HCT116 (cell line): ENCODE data around the gene RRAGB. TPM values are rescaled to one million over a fixed set of nuclear protein-coding genes. Genes with fewer than 3 reads are reported as not detected.

Experiments
- ATAC-seq: fragments of 200-7000 bp; cut with Tn5 transposase; 2 replicates; pipeline ENCODE4 v1.9.1; 2020; ENCODE audit warnings: mild to moderate bottlenecking, moderate library complexity
- BruUV-seq: library from RNA; stranded (reverse); fragments of 400-500 nt; replicated peaks from 2 replicates; lab custom pipeline; 2021; lab: Mats Ljungman, UMichigan
- CTCF ChIA-PET: fragments of 300-600 bp; sonication (Branson Sonifier 250); formaldehyde crosslinking; loops from one replicate; lab custom pipeline; 2021; ENCODE audit warnings: antibody characterized with exemption; lab: Charles Lee
- POLR2A ChIA-PET: fragments of 300-600, 350-600 bp; sonication (Branson Sonifier 250); formaldehyde crosslinking; loops from one replicate; lab custom pipeline; 2021; ENCODE audit warnings: antibody characterized with exemption; lab: Charles Lee
- RAD21 ChIA-PET, 2 experiments: fragments of 300-600 bp; sonication (Branson Sonifier 250); formaldehyde crosslinking; loops; one replicate each; lab custom pipeline; 2023; ENCODE audit warnings: low total read pairs in 2 of 2; ENCODE audit not compliant: uncharacterized antibody in 2 of 2, unreplicated experiment in 2 of 2, low non-redundant PET in 1 of 2; lab: Charles Lee
- DNase-seq: peaks from one replicate; pipeline ENCODE4 v3.0.0-alpha.2; 2010; ENCODE audit warnings: low read depth, low spot score
- H2AFZ ChIP-seq: fragments of 200-600 bp; shearing (Covaris generic), sonication (generic); 2 replicates; pipeline ENCODE4 v1.6.1; 2017; ENCODE audit warnings: low read depth, mixed run types, mixed read lengths, antibody characterized with exemption, low read length; ENCODE audit not compliant: poor library complexity, severe bottlenecking
- H3K27ac ChIP-seq: 2 replicates; pipeline ENCODE4 v1.5.1; 2012; ENCODE audit warnings: low read depth, low read length
- H3K27me3 ChIP-seq: fragments of 200-600 bp; sonication (generic); 2 replicates; pipeline ENCODE4 v1.6.1; 2016; ENCODE audit warnings: mixed run types, low read length, mixed read lengths; ENCODE audit not compliant: insufficient read depth
- H3K36me3 ChIP-seq, 2 experiments: fragments of 200-500 bp in 1 of 2; fragments of 200-600 bp in 1 of 2; sonication (Bioruptor generic) in 1 of 2; sonication (generic) in 1 of 2; 2 replicates each; pipeline versions ENCODE4 v1.5.1 to v1.6.1; 2014 to 2016; ENCODE audit warnings: low read length in 2 of 2, inconsistent platforms in 1 of 2, mixed read lengths in 1 of 2, mixed run types in 1 of 2; ENCODE audit not compliant: insufficient read depth in 2 of 2, control insufficient read depth in 1 of 2
- H3K4me1 ChIP-seq, 2 experiments: fragments of 200-600 bp in 1 of 2; sonication (generic) in 1 of 2; 2 replicates each; pipeline versions ENCODE4 v1.5.1 to v1.6.1; 2012 to 2017; ENCODE audit warnings: low read length in 2 of 2, inconsistent platforms in 1 of 2, mild to moderate bottlenecking in 1 of 2, mixed read lengths in 1 of 2, mixed run types in 1 of 2, moderate library complexity in 1 of 2; ENCODE audit not compliant: insufficient read depth in 2 of 2, control insufficient read depth in 1 of 2
- H3K4me2 ChIP-seq: fragments of 200-600 bp; sonication (generic); 2 replicates; pipeline ENCODE4 v1.6.1; 2017; ENCODE audit warnings: mixed run types, low read length, mixed read lengths
- H3K4me3 ChIP-seq, 2 experiments: fragments of 200-600 bp in 1 of 2; sonication (generic) in 1 of 2; replicated peaks in 1 of 2; 2 replicates each; pipeline ENCODE4 v1.5.1; 2011 to 2016; ENCODE audit warnings: low read length in 2 of 2, control low read depth in 1 of 2, low read depth in 1 of 2, mild to moderate bottlenecking in 1 of 2, mixed read lengths in 1 of 2, mixed run types in 1 of 2
- H3K79me2 ChIP-seq: fragments of 200-600 bp; sonication (generic); 2 replicates; pipeline ENCODE4 v1.6.1; 2017; ENCODE audit warnings: mild to moderate bottlenecking, mixed run types, low read length, moderate library complexity, mixed read lengths; ENCODE audit not compliant: insufficient read depth
- H3K9ac ChIP-seq: fragments of 200-600 bp; sonication (generic); 2 replicates; pipeline ENCODE4 v1.6.1; 2016; ENCODE audit warnings: low read length, mixed read lengths
- H3K9me2 ChIP-seq: fragments of 200-600 bp; sonication (generic), shearing (Covaris generic); 2 replicates; pipeline ENCODE4 v1.6.1; 2017; ENCODE audit warnings: mixed run types, mild to moderate bottlenecking, moderate library complexity; ENCODE audit not compliant: insufficient read depth
- H3K9me3 ChIP-seq, 2 experiments: fragments of 200-500 bp in 1 of 2; fragments of 200-600 bp in 1 of 2; sonication (Bioruptor generic) in 1 of 2; sonication (generic) in 1 of 2; 2 replicates each; pipeline ENCODE4 v1.6.1; 2014 to 2017; ENCODE audit warnings: low read length in 2 of 2, mixed read lengths in 2 of 2, inconsistent platforms in 1 of 2, low read depth in 1 of 2, mild to moderate bottlenecking in 1 of 2, mixed run types in 1 of 2, moderate library complexity in 1 of 2; ENCODE audit not compliant: control insufficient read depth in 1 of 2, insufficient read depth in 1 of 2
- H4K20me1 ChIP-seq: fragments of 200-600 bp; sonication (generic), shearing (Covaris generic); 2 replicates; pipeline ENCODE4 v1.6.1; 2017; ENCODE audit warnings: mixed run types, mild to moderate bottlenecking, moderate library complexity; ENCODE audit not compliant: insufficient read depth
- CEBPB ChIP-seq: IDR thresholded peaks from 2 replicates; pipeline ENCODE4 v1.6.1; 2012; ENCODE audit warnings: low read depth
- ELF1 ChIP-seq: IDR thresholded peaks from 2 replicates; pipeline ENCODE4 v1.6.1; 2012; ENCODE audit warnings: low read depth, borderline replicate concordance
- EZH2phosphoT487 ChIP-seq: fragments of 200-600 bp; IDR thresholded peaks from 2 replicates; pipeline ENCODE4 v1.6.1; 2018; ENCODE audit warnings: antibody characterized with exemption, borderline replicate concordance
- POLR2A ChIP-seq: IDR thresholded peaks from 2 replicates; pipeline ENCODE4 v1.7.0; 2011; ENCODE audit warnings: borderline replicate concordance; ENCODE audit not compliant: insufficient read depth, insufficient read length; ENCODE audit errors: extremely low read depth
- RAD21 ChIP-seq: IDR thresholded peaks from 2 replicates; pipeline ENCODE4 v1.6.1; 2012; ENCODE audit warnings: low read depth, mild to moderate bottlenecking
- SIN3A ChIP-seq: IDR thresholded peaks from 2 replicates; pipeline ENCODE4 v1.6.1; 2012; ENCODE audit warnings: low read depth
- SRF ChIP-seq: IDR thresholded peaks from 2 replicates; pipeline ENCODE4 v1.6.1; 2012; ENCODE audit warnings: low read depth
- TCF7L2 ChIP-seq: IDR thresholded peaks from 2 replicates; pipeline ENCODE4 v1.7.0; 2011; ENCODE audit warnings: borderline replicate concordance, inconsistent platforms; ENCODE audit not compliant: insufficient read depth, insufficient read length; ENCODE audit errors: extremely low read depth
- YY1 ChIP-seq: IDR thresholded peaks from 2 replicates; pipeline ENCODE4 v1.6.1; 2011; ENCODE audit warnings: low read length, low read depth, moderate library complexity, mild to moderate bottlenecking; ENCODE audit not compliant: insufficient replicate concordance; ENCODE audit errors: extremely low read depth
- ZFX ChIP-seq: fragments of 450-650 bp; IDR thresholded peaks from 2 replicates; pipeline ENCODE4 v1.6.1; 2017
- ZNF274 ChIP-seq: fragments of 200-500 bp; sonication (Bioruptor generic); IDR thresholded peaks from 2 replicates; pipeline ENCODE4 v1.6.1; 2014; ENCODE audit warnings: mild to moderate bottlenecking, low read depth, low read length, inconsistent platforms
- intact Hi-C: fragments of 100-400 bp; cut with micrococcal nuclease; formaldehyde crosslinking; loops from 2 replicates; pipeline ENCODE4 v1.10.0; 2022
- total RNA-seq: library from RNA; stranded (reverse); gene quantifications from one replicate; pipeline ENCODE4 v1.2.1, GENCODE V29; 2021; ENCODE audit not compliant: unreplicated experiment
- TF ChIP-seq, protein P1 (sequence below), 3 experiments: fragments of 200-600 bp in 1 of 3; sonication (generic) in 1 of 3; IDR thresholded peaks in 2 of 3; conservative IDR thresholded peaks in 1 of 3; 2 replicates each; pipeline ENCODE4 v1.5.1; 2012 to 2017; ENCODE audit warnings: low read depth in 2 of 3, low read length in 2 of 3, antibody characterized with exemption in 1 of 3, borderline replicate concordance in 1 of 3, control low read depth in 1 of 3, mild to moderate bottlenecking in 1 of 3, mixed read lengths in 1 of 3, mixed run types in 1 of 3, moderate library complexity in 1 of 3; ENCODE audit not compliant: insufficient read depth in 1 of 3

The RRAGB gene
- total RNA-seq, 1 experiment from 2014 or later: 9.2 TPM

DNA sequence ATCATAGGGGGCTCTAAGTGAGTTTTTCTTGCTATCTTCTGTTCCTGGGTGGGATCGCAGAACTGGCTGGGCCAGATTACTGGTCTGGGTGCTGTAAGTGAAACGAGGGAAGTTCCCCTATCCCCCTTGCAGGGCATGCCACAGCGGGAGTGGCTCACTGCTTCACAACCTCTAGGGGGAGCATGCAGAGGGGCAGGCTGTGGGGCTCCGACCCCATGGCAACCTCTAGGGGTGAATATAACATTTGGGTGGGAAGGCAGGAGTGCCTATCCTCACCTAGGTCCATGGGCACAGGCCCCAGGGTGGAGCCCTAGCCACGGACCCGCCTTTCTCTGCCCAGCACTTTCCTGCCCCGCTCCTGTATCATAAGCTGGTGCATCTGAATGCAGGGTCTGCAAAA is 1.7 kb upstream of the RRAGB start:
- RAD21 ChIA-PET: no interaction called here
- Histone ChIP-seq H4K20me1 (no peaks in the 10 kb centered on the region), H3K79me2 (peaks cover 5% of the 10 kb centered on the region; the same call in 1 of the 2 replicates)
- no TSS peak for BruUV-seq
- TF ChIP-seq TCF7L2 (no peak), POLR2A (no peak), SRF (no peak), SIN3A (no peak)
- TF ChIP-seq, protein P1, sequence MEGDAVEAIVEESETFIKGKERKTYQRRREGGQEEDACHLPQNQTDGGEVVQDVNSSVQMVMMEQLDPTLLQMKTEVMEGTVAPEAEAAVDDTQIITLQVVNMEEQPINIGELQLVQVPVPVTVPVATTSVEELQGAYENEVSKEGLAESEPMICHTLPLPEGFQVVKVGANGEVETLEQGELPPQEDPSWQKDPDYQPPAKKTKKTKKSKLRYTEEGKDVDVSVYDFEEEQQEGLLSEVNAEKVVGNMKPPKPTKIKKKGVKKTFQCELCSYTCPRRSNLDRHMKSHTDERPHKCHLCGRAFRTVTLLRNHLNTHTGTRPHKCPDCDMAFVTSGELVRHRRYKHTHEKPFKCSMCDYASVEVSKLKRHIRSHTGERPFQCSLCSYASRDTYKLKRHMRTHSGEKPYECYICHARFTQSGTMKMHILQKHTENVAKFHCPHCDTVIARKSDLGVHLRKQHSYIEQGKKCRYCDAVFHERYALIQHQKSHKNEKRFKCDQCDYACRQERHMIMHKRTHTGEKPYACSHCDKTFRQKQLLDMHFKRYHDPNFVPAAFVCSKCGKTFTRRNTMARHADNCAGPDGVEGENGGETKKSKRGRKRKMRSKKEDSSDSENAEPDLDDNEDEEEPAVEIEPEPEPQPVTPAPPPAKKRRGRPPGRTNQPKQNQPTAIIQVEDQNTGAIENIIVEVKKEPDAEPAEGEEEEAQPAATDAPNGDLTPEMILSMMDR (IDR thresholded peaks at IDR 0.05 in 2 of 3, conservative IDR thresholded peaks at IDR 0.05 in 1 of 3; ENCODE audit: borderline replicate concordance in 1 of 3, insufficient read depth in 1 of 3, low read depth in 2 of 3, low read length in 2 of 3): peak in 2 of 3 experiments; percentile 31 to 39; a peak in 4 of 6 replicates
- TF ChIP-seq, all 23 proteins: peak for 1
- Histone ChIP-seq H3K9me2 (no peaks in the 10 kb centered on the region), H3K9me3 (no peaks in the 10 kb centered on the region), H3K4me3 (no peak overlapping the region), H2AFZ (no peak overlapping the region), H3K27me3 (no peaks in the 10 kb centered on the region), H3K9ac (no peak overlapping the region), H3K4me1 (peaks cover 0 to 4% of the 10 kb centered on the region in 2 experiments; a peak in 1 of 4 replicates), H3K4me2 (no peak overlapping the region), H3K27ac (no peak overlapping the region), H3K36me3 (no peaks in the 10 kb centered on the region)
- no peak for DNase-seq
- ChIA-PET CTCF (no interaction called here), POLR2A (no interaction called here)
- intact Hi-C loops: loop anchor here (5.0 kb wide), 2 partner anchors 191 to 516 kb away; partner anchors contain the start of gene KLF8
- ATAC-seq: no peak

DNA sequence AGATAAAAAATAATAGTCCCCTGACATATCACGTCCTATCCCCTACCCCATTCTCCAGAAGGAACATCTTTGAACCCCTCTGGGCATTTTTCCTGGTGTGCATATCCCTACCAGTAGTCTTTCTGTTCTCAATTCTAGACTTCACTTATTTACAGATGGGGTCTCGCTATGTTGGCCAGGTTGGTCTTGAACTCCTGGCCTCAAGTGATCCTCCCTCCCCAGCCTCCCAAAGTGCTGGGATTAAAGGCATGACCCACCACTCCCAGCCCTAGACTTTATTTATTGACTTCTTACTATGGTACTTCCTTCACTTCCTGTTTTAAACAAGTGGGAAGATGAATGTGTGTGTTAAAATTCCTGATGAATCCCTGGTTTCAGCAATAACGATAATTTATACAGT is 612 bp upstream of the RRAGB start:
- BruUV-seq: no TSS peak
- no peak for DNase-seq
- intact Hi-C loops: loop anchor here (5.0 kb wide), 2 partner anchors 190 to 515 kb away; partner anchors contain the start of gene KLF8
- ATAC-seq: no peak
- H3K4me1 ChIP-seq: peaks cover 0 to 4% of the 10 kb centered on the region in 2 experiments; a peak in 1 of 4 replicates
- peak overlapping the region; percentile 34 to 71 for H3K4me3 ChIP-seq
- ChIA-PET CTCF (interaction anchor here (1.1 to 1.6 kb wide), 2 partner anchors 192 to 582 kb away, joined by 5 to 7 read pairs; no protein-coding TSS in a partner anchor), POLR2A (interaction anchor here (1.3 kb wide), 1 partner anchor 191 kb away, joined by 4 read pairs; no protein-coding TSS in a partner anchor)
- H3K4me2 ChIP-seq: peak overlapping the region; percentile 82
- H3K79me2 ChIP-seq: peaks cover 5% of the 10 kb centered on the region; the same call in 1 of the 2 replicates
- peak overlapping the region; percentile 14; the same call in 1 of the 2 replicates for H3K9ac ChIP-seq
- H4K20me1 ChIP-seq: no peaks in the 10 kb centered on the region
- TF ChIP-seq ELF1 (no peak), CEBPB (no peak), RAD21 (no peak), YY1 (no peak), SIN3A (no peak), EZH2phosphoT487 (no peak), ZNF274 (no peak), TCF7L2 (no peak), ZFX (no peak)
- TF ChIP-seq, all 23 proteins: peak for 0
- Histone ChIP-seq H3K36me3 (no peaks in the 10 kb centered on the region), H3K27me3 (no peaks in the 10 kb centered on the region), H3K27ac (peak overlapping the region; percentile 56), H3K9me3 (no peaks in the 10 kb centered on the region), H3K9me2 (no peaks in the 10 kb centered on the region), H2AFZ (peak overlapping the region; percentile 16)
- RAD21 ChIA-PET: interaction anchor here in 1 of 2 experiments (0.6 kb wide), 1 partner anchor 208 kb away, joined by 3 read pairs; no protein-coding TSS in a partner anchor
